ENCODE results near the gene FLVCR2.

GRCh38 chr14:75690010-75690409, 111.6 kb downstream of the FLVCR2 start:
- TF ChIP-seq ZBTB21 (CRISPR knock-in tag; IDR thresholded peaks at IDR 0.05; ENCODE audit: borderline replicate concordance): no peak
- TF ChIP-seq JUN (CRISPR knock-in tag; IDR thresholded peaks at IDR 0.05): no peak
- no peak for TF ChIP-seq SMAD3 (CRISPR knock-in tag; IDR thresholded peaks at IDR 0.05; ENCODE audit: borderline replicate concordance)
- no peak for TF ChIP-seq MAX (CRISPR knock-in tag; IDR thresholded peaks at IDR 0.05)
- no peak for TF ChIP-seq ELF4 (CRISPR knock-in tag; IDR thresholded peaks at IDR 0.05; ENCODE audit: low read depth)
- TF ChIP-seq CTCF (IDR thresholded peaks at IDR 0.05): no peak
